Heart left ventricle (tissue), 16 donors: ENCODE results near the gene PHACTR1. TPM values are rescaled to one million over a fixed set of nuclear protein-coding genes. Genes with fewer than 3 reads are reported as not detected.

Experiments
- ATAC-seq, 4 donors: fragments of 200-7000 bp; cut with Tn5 transposase; one replicate each; pipeline ENCODE4 v1.9.1; 2020 to 2022; ENCODE audit warnings: moderate library complexity in 4 of 4, mild to moderate bottlenecking in 3 of 4, moderate number of reproducible peaks in 1 of 4
- DNase-seq, 5 donors: peaks; one replicate each; pipeline ENCODE4 v3.0.0-alpha.2; 2020
- H3K27ac ChIP-seq, 12 donors: fragments of 200-600 bp; sonication (generic) in 4 of 12; one replicate each; pipeline versions ENCODE4 v1.5.0 to v1.8.0; 2016 to 2022; ENCODE audit warnings: mild to moderate bottlenecking in 2 of 12
- H3K27me3 ChIP-seq, 9 donors: fragments of 200-600 bp; sonication (generic) in 2 of 9; one replicate each; pipeline versions ENCODE4 v1.5.1 to v1.8.0; 2016 to 2022; ENCODE audit warnings: mild to moderate bottlenecking in 3 of 9
- H3K36me3 ChIP-seq, 9 donors: fragments of 200-600 bp; sonication (generic) in 2 of 9; one replicate each; pipeline versions ENCODE4 v1.5.0 to v1.8.0; 2018 to 2022; ENCODE audit warnings: mild to moderate bottlenecking in 2 of 9
- H3K4me1 ChIP-seq, 12 donors: fragments of 200-600 bp; sonication (generic) in 4 of 12; one replicate each; pipeline versions ENCODE4 v1.5.0 to v1.8.0; 2016 to 2022; ENCODE audit warnings: mild to moderate bottlenecking in 3 of 12
- H3K4me3 ChIP-seq, 12 donors: fragments of 200-600 bp; sonication (generic) in 4 of 12; one replicate each; pipeline versions ENCODE4 v1.5.0 to v1.8.0; 2017 to 2022; ENCODE audit warnings: mild to moderate bottlenecking in 9 of 12, moderate library complexity in 4 of 12
- H3K9me3 ChIP-seq, 12 donors: fragments of 200-600 bp; sonication (generic) in 4 of 12; one replicate each; pipeline versions ENCODE4 v1.5.0 to v1.8.0; 2016 to 2022; ENCODE audit warnings: mild to moderate bottlenecking in 1 of 12
- POLR2A ChIP-seq, 2 donors: fragments of 450-650 bp; IDR thresholded peaks; one replicate each; pipeline ENCODE4 v1.6.1; 2017; ENCODE audit warnings: antibody characterized with exemption in 2 of 2, mild to moderate bottlenecking in 2 of 2, moderate library complexity in 2 of 2
- WGBS, 4 donors: extraction: QIAGEN DNeasy Blood & Tissue Kit in 2 of 4; methylation state at CpG; one replicate each; pipeline versions ENCODE4 v1.1.5 to v1.1.7; 2013 to 2018; 5-methylcytosine and 5-hydroxymethylcytosine counted together
- intact Hi-C, 10 donors: fragments of 100-400 bp; cut with DNase I; formaldehyde crosslinking; loops; one replicate each; pipeline versions ENCODE4 v1.11.1 to v1.14.2; 2022
- polyA plus RNA-seq, 2 donors: library from polyadenylated mRNA; stranded (reverse); fragments of 200-250 nt; gene quantifications; one replicate each; pipeline ENCODE4 v1.2.3, GENCODE V29; 2013
- total RNA-seq, 9 donors: library from RNA; depleted of rRNA in 2 of 9; stranded (reverse); fragments of >200 nt in 2 of 9; fragmentation: NEBNext Ultra II Directional in 3 of 9; extraction: Animal tissue kit (Norgen Biotek cat#: 25700) in 3 of 9; gene quantifications; one replicate each; pipeline versions ENCODE4 v1.1.0 to v1.2.4, GENCODE V29; 2016 to 2023
- TF ChIP-seq, protein P1 (sequence below), 12 donors: fragments of 200-600 bp; sonication (generic) in 4 of 12; IDR thresholded peaks; one replicate each; pipeline versions ENCODE4 v1.5.0 to v1.8.0; 2018 to 2022; ENCODE audit warnings: antibody characterized with exemption in 12 of 12, mild to moderate bottlenecking in 5 of 12
- donor health status: ischemic (EF 13 %, LVEDD 7.1; RV severe dilation, severe dysfunction).
- donor health status: healthy with polysubstance abuse.
- donor health status: DM: no; HTN: yes; CAD: no.
- donor health status: DM: no; HTN: no; CAD: no.
- donor health status: ischemic (EF 25% LVEDD 6.9; RV normal size, moderate dysfunction).
- donor health status: ischemic (EF 25% LVEDD 5.7; RV mildly dilated, moderate dysfunction).
- donor health status: healthy.
- donor health status: DM: yes; HTN: yes; CAD: no.
- donor health status: ischemic (EF 35%, LVEDD 5.7; RV mildly dilated, moderate dysfunction).
- donor health status: nonischemic (EF 11% LVEDD 7.7; RV severe dilation, severe dysfunction).
- donor health status: DM: yes; HTN: yes; CAD: no.
- donor health status: PGD.
- donor health status: ischemic (EF 29% LVEDD 5.4; RV normal size, mild dysfunction).
- donor health status: nonischemic (EF 23%, LVEDD 6.1; RV moderate dilation, normal function).

PHACTR1 gene
- total and polyA plus RNA-seq, 11 donors: 21.2 to 238 (median 87.4) TPM

DNA sequence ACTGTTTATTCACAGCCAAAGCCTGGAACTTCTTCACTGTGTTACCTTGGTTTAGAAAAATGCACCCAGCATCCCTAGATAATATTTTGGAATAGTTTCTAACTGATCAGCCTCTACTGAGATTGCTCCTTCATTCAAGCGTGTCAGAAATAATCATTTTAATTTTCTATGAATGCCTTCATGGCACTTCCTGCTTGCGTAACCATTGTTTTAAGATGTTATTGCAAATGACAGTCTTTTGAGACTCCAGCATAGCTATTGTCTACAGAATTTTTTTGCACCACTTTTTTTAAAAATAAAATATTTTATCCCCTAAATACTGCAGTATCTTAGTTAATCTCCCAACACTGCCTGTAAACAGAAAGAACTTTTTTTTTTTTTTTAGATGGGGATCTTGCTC lies 213.1 kb downstream of the PHACTR1 start:
- Histone ChIP-seq H3K4me3 (no peak overlapping the region), H3K27ac (no peak overlapping the region), H3K4me1 (no peaks in the 10 kb centered on the region), H3K27me3 (no peaks in the 10 kb centered on the region), H3K36me3 (no peaks in the 10 kb centered on the region), H3K9me3 (no peaks in the 10 kb centered on the region)
- TF ChIP-seq, protein P1, sequence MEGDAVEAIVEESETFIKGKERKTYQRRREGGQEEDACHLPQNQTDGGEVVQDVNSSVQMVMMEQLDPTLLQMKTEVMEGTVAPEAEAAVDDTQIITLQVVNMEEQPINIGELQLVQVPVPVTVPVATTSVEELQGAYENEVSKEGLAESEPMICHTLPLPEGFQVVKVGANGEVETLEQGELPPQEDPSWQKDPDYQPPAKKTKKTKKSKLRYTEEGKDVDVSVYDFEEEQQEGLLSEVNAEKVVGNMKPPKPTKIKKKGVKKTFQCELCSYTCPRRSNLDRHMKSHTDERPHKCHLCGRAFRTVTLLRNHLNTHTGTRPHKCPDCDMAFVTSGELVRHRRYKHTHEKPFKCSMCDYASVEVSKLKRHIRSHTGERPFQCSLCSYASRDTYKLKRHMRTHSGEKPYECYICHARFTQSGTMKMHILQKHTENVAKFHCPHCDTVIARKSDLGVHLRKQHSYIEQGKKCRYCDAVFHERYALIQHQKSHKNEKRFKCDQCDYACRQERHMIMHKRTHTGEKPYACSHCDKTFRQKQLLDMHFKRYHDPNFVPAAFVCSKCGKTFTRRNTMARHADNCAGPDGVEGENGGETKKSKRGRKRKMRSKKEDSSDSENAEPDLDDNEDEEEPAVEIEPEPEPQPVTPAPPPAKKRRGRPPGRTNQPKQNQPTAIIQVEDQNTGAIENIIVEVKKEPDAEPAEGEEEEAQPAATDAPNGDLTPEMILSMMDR (IDR thresholded peaks at IDR 0.05): no peak
- TF ChIP-seq POLR2A (IDR thresholded peaks at IDR 0.05): no peak
- WGBS, 4 donors: 71 to 76% (median 72%) methylated on average over 2 of the region's 2 CpGs
- DNase-seq: no peak
- ATAC-seq: no peak
- intact Hi-C loops: no loop called here

DNA sequence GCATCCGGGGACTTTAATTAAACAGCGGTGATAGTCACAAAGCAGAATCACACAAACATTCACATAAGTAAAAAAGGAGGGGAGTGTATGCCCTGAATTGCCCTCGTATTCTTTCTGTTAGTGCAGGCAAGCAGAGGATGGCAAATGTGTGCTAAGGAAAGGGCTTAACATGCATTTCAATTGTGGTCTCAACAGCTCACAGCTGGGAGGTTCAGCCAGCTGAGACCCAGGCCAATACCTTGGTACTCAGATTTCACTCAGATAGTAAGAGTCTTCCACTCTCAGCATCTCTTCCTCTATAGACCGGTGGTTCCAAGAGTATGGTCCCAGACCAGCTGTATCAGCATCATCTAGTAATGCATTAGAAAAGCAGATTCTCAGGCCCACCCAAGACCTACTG lies 215.1 kb downstream of the PHACTR1 start:
- Histone ChIP-seq H3K36me3 (no peaks in the 10 kb centered on the region), H3K4me3 (no peak overlapping the region), H3K27me3 (no peaks in the 10 kb centered on the region), H3K9me3 (no peaks in the 10 kb centered on the region), H3K27ac (no peak overlapping the region), H3K4me1 (no peaks in the 10 kb centered on the region)
- 92 to 96% (median 95%) methylated on average over 4 of the region's 4 CpGs for WGBS, 4 donors
- DNase-seq (no peak), ATAC-seq (no peak)
- intact Hi-C loops: no loop called here
- no peak for TF ChIP-seq POLR2A (IDR thresholded peaks at IDR 0.05)
- TF ChIP-seq, protein P1 (IDR thresholded peaks at IDR 0.05): no peak

DNA sequence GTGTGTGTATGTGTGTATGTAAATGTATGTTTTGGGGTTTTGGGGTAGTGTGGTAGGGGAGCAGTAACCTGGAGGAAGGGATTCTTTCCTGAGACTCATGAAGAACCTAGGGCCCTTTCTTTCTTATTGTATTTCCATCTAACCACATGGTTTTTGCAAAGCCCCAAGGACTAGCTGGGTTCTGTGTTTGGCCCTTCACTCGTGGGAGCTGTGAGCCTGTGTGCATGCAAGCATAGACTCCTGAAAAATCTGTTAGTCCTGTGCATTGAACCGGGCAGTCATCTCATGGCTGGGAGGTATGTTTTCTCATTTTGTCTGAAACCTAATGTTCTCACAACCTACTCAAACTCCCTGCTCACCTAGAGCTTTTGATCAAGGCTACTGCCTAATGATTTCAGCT lies 219.1 kb downstream of the PHACTR1 start:
- no peaks in the 10 kb centered on the region for H3K4me1 ChIP-seq
- intact Hi-C loops: no loop called here
- no peaks in the 10 kb centered on the region for H3K36me3 ChIP-seq
- no peaks in the 10 kb centered on the region for H3K9me3 ChIP-seq
- WGBS, 4 donors: 78 to 86% (median 81%) methylated on average over 2 of the region's 2 CpGs
- H3K27ac ChIP-seq: no peak overlapping the region
- H3K27me3 ChIP-seq: no peaks in the 10 kb centered on the region
- TF ChIP-seq POLR2A (IDR thresholded peaks at IDR 0.05): no peak
- TF ChIP-seq, protein P1 (IDR thresholded peaks at IDR 0.05): no peak
- no peak for ATAC-seq
- H3K4me3 ChIP-seq: no peak overlapping the region
- DNase-seq: no peak

DNA sequence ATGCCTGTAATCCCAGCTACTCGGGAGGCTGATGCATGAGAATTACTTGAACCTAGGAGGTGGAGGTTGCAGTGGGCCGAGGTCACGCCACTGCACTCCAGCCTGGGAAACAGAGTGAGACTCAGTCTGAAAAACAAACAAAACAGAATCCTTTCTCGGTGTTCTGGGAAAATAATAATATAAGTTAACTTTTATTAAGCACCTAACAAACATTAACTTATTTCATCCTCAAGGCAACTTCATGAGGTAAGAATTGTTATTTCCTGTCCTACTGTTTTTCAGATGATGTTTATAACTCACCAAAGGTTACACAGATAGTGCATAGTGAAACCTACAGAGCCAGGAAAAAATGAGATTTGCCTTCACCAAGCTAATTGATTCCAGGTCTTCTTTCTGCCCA lies 221.4 kb downstream of the PHACTR1 start:
- WGBS, 4 donors: 91 to 98% (median 93%) methylated on average over 4 of the region's 4 CpGs

More for the DNA sequence above, 221.4 kb downstream of the PHACTR1 start:
- Histone ChIP-seq H3K27ac (no peak overlapping the region), H3K4me3 (no peak overlapping the region), H3K9me3 (no peaks in the 10 kb centered on the region), H3K27me3 (no peaks in the 10 kb centered on the region), H3K4me1 (peaks cover 0 to 8% (median 0%) of the 10 kb centered on the region in 12 donors), H3K36me3 (no peaks in the 10 kb centered on the region)
- no peak for ATAC-seq
- intact Hi-C loops: no loop called here
- no peak for DNase-seq
- TF ChIP-seq, protein P1 (IDR thresholded peaks at IDR 0.05): no peak
- no peak for TF ChIP-seq POLR2A (IDR thresholded peaks at IDR 0.05)
